Raji (cell line): ENCODE data around the gene FIG4.

Source experiments
- POLR2A ChIP-seq: IDR thresholded peaks from 2 replicates; pipeline ENCODE4 v1.6.1; 2011; ENCODE audit warnings: low read depth, low read length, control low read depth; ENCODE audit not compliant: insufficient read depth

Gene FIG4

GRCh38 chr6:109770779-109771178, 79.7 kb downstream of the FIG4 start:
- TF ChIP-seq POLR2A: no peak

- TF ChIP-seq POLR2A: no peak
Observed at GRCh38 chr6:109772883-109773431, 81.9 kb downstream of the FIG4 start.

- TF ChIP-seq POLR2A: no peak
Observed at GRCh38 chr6:109781001-109781400, 89.9 kb downstream of the FIG4 start.

GRCh38 chr6:109782491-109782999, 91.4 kb downstream of the FIG4 start:
- TF ChIP-seq POLR2A: no peak

GRCh38 chr6:109783250-109783986, 92.3 kb downstream of the FIG4 start:
- no peak for TF ChIP-seq POLR2A

- no peak for TF ChIP-seq POLR2A
Observed at GRCh38 chr6:109787312-109787711, 96.2 kb downstream of the FIG4 start.

GRCh38 chr6:109788687-109789086, 97.6 kb downstream of the FIG4 start:
- TF ChIP-seq POLR2A: no peak

- TF ChIP-seq POLR2A: no peak
Observed at GRCh38 chr6:109790131-109790530, 99.0 kb downstream of the FIG4 start.

- no peak for TF ChIP-seq POLR2A
Observed at GRCh38 chr6:109791301-109791700, 100.2 kb downstream of the FIG4 start.

GRCh38 chr6:109793021-109793420, 101.9 kb downstream of the FIG4 start:
- TF ChIP-seq POLR2A: no peak

GRCh38 chr6:109793792-109794191, 102.7 kb downstream of the FIG4 start:
- peak; percentile 26; the same call in 1 of the 2 replicates for TF ChIP-seq POLR2A

GRCh38 chr6:109794201-109794923, 103.3 kb downstream of the FIG4 start:
- no peak for TF ChIP-seq POLR2A

GRCh38 chr6:109795994-109796555, 105.0 kb downstream of the FIG4 start:
- TF ChIP-seq POLR2A: no peak

GRCh38 chr6:109799129-109799528, 108.0 kb downstream of the FIG4 start:
- TF ChIP-seq POLR2A: no peak

GRCh38 chr6:109799664-109800063, 108.6 kb downstream of the FIG4 start:
- TF ChIP-seq POLR2A: no peak
